T-helper 22 cell (primary cell): Measurements from ENCODE around the gene MYD88.
"Not testable (repeated sequence)": the region's sequence is repeated elsewhere in the genome, so short reads cannot be mapped to it uniquely, and the experiment has no call there.

ENCODE experiments used
- DNase-seq: peaks from one replicate; pipeline ENCODE4 v3.0.0-alpha.2; 2020; ENCODE audit warnings: low read depth

Gene MYD88

DNA sequence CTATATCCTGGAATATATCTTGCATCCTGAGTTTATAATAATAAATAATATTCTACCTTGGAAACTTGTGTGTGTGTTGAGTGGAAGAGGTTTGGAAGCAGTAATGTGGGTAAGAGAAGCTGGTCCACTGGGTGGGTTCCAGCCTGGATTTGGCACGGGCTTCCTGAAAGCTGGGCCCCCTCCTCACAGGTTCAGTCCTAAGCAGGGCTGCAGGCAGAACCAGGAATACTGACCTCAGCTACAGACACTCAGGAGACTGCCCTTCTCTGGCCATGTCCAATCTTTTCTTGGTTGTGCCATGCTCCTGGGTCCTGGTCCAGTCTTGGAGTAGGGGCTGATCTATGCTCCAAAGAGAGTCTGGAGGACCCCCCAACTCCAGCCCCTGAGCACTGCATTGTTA, 4.5 kb downstream of the MYD88 start:
- DNase-seq: no peak

DNA sequence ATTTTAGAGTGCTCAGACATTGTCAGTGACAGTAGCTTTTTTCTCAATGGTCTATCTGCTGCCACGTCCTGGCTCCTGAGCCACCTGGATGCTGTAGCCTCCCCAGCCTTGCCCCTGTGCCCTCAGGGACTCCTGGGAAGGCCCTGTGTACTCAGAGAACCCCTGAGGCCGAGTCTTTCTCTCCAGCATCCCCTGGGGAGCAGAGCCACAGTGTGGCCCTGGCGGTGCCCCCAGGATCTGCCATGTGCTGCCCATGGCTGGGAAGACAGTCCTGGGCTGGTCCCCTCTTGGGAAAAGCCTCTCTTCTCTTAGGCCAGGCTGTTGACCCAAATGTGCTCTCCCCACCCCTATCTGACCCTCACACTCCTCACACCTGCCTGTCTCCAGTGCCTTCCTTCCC, 5.0 kb downstream of the MYD88 start:
- no peak for DNase-seq

DNA sequence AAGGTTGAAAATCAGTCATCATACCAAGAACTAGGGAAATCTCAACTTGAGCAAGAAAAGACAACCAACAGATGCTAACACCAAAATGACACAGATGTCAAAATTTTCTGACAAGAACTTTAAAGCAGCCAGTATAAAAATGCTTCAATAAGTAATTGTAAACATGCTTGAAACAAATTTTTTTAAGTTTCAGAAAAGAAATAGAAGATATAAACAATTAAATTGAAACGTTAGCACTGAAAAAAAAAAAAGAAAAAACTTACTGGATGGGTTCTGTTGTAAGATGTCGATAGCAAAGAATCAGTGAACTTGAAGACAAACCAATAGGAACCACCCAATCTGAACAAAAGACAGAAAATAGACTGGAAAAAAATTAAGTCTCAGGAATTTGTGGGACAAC, 8.0 kb downstream of the MYD88 start:
- no peak for DNase-seq

DNA sequence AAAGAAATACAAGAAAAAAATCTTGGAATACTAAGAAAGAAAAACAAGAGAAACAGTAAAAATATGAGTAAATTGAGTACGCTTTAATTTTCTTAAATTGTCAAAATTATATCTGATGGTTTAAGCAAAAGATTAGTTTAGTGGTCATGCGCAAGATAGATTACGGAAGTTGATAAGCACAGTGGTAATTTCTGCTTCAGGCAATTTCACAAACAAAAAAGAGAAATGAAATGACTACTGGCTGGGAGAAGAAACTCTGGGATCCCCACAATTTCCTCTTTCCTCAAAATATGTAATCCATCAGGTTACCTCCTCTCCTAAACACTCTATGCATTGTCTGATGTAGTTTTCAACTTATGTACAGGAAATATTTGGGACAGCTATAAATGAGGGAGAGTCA, 9.0 kb downstream of the MYD88 start:
- no peak for DNase-seq

DNA sequence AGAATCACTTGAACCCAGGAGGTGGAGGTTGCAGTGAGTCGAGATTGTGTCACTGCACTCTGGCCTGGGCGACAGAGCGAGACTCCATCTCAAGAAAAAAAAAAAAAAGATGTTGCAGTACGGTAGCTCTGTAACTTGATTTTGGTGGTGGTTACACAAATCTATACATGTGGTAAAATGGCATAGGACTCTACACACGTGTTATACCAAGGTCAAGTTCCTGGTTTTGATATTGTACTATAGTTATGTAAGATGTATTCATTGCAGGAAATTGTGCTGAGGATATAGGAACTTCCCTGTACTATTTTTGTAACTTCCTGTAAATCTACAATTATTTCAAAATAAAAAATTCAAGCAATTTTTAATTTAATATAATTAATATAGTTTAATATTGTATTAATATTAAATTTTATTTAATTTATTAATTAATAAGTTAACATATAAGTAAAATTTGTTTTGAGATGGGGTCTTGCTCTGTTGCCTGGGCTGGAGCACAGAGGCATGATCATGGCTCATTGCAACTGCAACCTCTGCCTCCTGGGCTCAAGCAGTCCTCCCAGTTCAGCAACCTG, 9.9 kb downstream of the MYD88 start:
- DNase-seq: no peak

DNA sequence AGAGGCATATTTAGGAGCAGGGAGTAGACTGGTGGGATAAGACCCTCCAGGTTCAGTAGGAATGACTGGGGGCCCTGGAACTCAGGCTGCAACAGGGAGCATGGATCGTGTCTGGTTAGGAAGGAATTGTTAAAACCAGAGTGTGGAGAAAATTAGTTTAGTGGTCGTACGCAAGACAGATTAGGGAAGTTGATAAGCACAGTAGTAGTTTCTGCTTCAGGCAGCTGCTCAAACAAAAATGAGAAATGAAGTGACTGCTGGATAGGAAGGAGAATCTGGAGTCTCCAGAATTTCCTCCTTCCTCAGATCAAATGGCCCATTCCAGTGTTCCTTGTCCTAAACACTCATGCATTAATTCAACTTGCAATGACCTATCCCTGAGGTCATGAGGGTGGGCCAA, 11.2 kb downstream of the MYD88 start:
- DNase-seq: no peak

DNA sequence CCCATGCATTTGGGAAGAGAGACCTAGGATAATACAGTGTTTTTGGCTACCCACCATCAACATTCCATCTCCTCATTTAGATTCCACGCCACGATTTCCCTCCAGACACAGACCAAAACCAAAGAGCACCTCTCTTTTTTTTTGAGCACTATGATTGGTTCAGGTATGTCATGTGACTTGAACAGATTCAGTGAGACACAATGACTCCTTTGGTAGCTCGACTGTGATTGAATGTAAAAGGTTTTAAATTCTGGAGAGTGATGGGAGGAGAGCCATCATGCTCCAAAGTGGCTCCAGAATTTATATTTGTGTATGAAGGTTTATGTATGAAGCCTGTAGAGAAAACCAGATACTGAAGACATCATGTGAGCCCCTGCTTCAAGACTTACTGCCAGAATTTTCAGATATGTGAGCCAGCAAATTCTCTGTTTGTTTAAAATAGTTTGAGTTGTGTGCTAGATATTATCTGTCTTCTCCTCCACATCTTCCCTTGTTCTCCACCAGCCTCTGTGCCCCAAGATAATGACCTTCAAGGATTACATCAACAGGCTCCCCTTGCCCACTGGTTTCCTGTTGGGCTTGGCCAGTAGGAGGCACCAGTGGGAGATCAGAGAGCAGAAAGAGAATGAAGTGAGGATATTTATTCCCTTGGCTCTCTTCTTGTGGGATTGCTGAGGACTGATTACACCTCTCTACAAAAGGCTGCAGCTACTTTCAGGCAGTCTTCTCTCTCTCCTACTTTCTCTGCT, 12.5 kb downstream of the MYD88 start:
- no peak for DNase-seq

DNA sequence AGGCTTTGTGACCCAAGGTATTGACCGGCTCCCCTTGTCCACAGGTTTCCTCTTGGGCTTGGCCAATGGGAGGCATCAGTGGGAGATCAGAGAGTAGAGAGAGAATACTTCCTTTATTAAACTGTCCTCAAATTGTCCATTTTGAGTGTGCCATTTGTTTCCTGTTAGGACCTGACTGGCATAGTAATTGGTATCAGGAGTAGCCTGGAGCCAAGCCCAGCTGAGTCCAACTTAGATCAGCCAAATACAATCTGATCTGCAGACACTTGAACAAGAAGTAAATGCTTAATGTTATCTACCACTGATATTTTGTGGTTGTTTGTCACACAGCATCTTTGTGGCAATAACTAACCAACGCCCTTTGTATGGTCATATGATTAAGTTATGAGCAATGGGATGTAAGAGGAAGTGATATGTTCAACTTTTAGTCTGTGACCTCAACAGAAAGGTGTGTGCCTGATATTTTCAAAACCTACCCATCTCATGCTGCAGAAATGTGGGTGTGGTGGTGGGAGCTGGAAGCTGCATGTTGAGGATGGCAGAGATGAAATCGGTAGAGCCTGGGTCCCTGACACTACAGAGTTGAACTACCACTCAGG, 13.3 kb downstream of the MYD88 start:
- no peak for DNase-seq

DNA sequence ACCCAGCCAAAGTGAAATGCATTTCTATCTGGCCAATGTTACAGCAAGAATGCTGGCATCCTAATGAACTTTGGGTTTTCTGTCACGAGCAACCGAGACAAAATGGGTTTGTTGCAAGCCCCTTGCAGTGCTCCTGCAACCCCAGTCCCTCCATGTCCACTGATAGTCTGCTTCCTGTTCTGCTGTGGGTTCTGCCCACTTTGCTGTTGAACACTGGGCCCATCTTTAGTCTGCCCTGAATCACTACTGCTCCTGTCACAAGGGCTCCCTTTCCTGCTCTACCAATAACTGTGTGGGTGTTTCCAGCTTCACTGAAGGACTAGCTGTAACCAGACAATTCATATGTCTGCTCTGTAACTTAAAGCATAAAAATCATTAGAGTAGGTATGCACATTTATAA, 14.1 kb downstream of the MYD88 start:
- DNase-seq: no peak

DNA sequence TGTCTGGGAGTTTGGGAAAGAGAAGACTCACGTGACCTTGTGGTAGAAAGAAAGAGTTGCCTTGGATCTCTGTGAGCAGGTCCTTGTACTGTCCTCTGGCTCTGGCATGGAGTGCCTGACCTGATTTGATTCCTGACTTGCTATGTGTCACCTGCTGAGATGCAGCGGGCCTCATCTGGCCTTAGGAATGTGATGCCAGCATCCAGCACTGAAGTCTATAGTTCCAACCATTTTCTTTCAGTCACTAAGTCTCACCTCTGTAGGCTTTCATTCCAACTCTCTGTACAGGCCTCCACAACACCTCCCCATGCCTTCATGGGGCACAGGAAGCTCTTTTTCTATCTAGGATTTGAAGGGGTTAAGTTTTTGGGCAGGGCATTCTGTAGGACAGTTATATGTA, 14.8 kb downstream of the MYD88 start:
- no peak for DNase-seq

DNA sequence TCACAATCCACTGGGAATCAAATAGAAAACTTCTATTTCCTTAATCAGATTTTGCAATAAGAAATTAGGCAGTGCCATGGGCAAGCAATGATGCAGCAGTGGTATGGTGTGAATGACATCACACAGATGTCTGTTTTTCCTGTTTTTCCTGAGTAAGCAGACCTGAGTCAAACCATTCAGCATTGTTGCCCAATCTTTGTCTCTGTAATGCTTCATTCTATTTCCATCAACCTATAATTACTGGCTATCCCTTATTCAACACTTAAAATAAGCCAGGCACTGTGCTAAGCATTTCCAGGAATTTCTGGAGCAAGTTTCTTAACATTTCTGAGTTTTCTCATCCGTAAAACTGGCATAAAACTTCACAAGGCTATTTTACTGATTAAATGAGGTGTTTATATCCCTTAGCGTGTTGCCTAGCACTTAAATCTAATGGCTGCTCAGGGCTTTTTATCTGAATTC, 15.6 kb downstream of the MYD88 start:
- DNase-seq: no peak

DNA sequence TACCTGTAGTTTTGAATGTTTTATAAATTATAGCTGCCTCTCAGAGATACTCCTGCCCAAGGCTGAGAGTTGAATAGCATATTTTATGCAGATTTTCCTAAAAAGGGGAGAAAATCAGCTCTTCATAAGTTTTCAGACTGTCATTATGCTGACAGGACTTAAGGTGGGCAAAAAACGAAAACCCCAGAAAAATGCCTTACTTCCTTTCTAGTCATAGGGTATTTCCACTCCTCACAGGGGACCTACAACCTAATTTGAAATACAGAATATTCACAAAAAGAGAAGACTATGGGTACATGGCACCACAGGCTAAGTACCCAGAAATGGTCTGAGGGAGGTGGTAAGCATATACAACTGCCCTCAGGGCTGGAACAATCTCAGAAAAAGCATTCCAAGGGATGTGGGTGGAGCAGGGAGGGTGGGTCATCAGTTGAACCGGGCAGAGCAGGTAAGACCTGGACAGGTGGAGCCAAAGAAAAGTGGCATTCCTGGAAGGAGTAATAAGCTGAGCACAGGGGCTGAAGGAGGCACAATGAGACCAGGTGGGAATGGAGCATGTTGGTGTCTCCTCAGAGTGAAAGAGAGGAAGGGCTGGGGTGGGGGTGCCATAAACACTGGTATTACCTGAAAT, 16.3 kb downstream of the MYD88 start:
- no peak for DNase-seq

DNA sequence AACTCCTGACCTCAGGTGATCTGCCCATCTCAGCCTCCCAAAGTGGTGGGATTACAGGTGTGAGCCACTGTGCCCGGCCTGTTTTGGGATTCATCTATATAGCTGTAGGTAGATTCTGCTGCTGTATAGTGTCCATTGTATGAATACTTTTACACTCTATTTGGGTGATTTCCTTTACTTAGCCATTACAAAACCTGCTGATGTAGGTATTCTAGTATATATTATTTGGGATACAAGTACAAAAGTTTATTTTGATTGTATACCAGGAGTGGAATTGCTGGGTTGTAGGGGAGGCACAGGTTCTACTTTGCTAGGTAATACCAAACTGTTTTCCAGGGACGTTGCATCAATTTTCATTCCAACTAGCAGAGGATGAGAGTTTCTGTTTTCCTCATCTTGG, 17.4 kb downstream of the MYD88 start:
- no peak for DNase-seq

DNA sequence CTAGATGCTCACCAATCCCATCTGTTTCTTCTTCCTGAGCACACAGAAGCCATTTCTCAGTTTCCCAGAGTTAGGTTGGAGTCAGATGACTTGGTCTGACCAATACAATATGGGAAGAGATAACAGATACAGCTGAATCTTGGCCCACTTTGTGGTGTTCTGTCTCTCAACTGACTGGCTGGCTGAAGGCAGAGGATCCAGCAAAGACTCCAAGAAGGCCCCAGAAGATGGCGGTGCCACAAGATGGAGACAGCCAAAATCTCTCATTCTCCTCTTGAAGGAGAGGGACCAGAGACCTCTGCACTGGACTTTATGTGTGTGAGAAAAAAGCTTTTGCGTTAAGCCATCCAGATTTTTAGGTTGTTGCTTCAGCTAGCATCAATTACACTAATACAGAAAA, 18.7 kb downstream of the MYD88 start:
- no peak for DNase-seq

DNA sequence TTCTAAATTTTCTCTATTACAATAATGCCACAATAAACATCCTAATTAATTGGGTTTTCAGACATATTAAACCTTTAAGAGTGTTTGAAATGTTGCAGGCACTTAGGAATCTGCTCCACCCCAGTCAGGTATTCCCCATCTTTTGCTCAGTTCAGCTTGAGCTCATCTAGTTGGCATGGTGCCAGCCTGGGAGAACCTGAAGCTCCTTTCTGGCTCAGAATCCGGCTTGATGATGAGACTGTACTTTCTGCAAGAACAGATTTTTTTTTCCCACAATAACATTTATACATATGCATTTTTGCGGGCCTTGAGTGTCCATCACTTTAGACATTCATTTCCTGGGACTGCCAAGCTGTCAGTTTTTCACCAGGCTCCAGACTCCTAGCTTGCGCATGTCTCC, 19.1 kb downstream of the MYD88 start:
- no peak for DNase-seq

DNA sequence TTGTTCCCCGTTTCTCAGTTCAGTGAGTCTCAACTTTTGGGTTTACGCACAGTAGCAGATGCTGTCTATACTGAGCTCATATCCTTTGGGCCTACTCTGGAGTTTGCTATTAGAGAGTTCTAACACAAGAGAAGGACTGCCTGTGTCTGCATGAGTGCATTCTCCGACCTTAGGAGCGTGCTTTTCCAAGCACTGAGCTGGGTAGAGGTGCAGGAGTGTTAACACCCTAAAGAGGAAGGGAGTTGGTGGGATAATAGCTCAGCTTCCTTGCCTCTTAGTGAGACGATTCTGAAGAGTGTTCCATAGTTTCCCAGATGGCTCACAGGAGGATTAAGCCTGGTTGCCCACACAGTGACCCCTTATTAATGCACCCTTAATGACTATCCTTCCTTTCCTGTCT, 20.0 kb downstream of the MYD88 start:
- DNase-seq: no peak

DNA sequence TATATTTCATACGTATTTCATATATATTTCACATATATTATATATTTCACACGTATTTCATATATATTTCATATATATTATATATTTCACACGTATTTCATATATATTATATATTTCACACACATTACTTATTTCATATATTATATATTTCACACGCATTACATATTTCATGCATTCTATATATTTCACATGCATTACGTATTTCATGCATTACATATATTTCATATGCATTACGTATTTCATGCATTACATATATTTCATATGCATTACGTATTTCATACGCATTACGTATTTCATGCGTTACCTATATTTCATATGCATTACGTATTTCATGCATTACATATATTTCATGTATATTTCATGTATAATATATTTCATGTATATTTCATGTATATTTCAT, 22.2 kb downstream of the MYD88 start:
- not testable (repeated sequence) for DNase-seq

DNA sequence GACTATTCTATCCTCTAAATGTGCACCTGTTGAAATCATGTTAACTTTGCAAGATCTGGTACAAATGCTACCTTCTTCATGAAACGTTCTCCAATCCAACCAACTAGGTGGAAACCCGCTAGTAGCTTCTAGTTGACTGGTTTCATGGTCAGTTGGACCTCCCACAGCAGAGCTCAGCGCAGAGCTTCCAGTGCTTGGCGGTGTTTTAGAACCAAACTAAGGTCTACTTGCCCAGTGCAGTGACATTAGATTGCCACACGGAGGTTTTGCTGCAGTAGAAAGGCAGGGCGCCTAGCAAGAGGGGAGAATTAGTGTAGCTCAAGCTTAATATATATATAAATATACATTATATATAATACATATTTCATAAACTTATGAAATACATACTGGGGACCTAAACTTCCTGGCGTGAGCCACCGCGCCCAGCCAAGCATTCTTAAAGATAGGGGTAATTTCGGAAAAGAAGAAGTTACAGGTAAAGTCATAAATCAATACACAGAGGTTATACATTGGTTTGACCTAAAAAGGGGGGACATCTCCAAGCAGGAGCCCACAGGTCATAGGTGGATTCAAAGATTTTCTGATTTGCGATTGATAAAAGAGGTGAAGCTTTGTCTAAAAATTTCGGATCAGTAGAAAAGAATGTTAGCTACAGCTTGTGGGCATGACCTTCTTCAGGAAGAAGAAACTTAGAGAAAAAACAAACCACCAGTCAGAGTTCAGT, 24.8 kb downstream of the MYD88 start:
- no peak for DNase-seq

DNA sequence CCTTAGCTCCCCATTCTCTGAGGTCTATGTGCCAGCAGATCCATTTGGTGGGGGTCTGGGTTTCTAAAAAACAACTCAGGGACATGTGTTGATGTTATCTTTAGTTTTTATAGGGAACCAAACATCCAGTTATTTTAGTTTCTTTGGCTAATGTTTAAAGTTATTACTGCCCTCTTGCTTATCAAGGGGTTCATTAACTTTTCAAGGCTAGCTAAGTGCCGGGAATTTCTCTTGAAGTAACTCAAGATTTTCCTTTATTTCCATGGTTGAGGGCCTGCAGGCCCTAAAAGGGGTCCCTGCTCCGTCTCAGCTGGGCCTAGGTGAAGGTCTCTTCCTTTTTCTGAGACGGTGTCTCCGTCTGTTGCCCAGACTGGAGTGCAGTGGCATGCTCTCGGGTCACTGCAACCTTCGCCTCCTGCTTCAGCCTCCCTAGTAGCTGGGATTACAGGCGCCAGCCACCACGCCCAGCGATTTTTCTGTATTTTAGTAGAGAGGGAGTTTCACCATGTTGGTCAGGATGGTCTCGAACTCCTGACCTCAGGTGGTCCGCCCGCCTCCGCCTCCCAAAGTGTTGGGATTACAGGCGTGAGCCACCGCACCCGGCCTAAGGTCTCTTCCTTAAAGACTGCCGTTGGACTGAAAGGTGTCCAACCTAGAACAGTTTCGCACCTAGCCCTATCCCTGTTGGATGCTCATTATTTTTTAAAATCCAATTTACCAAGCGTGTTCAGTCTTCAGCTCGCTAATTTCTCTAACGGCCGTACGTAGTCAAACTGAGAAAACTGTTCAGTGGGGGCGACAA, 25.6 kb downstream of the MYD88 start:
- no peak for DNase-seq

DNA sequence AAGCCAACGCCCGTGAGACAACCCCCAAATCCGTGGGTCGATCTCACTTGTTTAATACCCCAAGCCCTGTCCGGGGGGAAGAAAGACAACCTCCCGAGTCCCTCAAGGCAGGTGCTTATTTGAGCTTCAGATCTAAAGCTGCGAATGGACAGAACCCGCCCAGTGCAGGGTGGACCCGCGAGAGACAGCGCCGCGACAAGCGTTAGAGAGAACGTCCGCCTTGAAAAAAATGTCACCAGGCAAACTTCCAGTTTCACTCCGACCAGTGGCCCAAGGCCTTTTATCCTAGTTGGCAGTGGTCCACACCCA, 26.1 kb downstream of the MYD88 start:
- DNase-seq: no peak

DNA sequence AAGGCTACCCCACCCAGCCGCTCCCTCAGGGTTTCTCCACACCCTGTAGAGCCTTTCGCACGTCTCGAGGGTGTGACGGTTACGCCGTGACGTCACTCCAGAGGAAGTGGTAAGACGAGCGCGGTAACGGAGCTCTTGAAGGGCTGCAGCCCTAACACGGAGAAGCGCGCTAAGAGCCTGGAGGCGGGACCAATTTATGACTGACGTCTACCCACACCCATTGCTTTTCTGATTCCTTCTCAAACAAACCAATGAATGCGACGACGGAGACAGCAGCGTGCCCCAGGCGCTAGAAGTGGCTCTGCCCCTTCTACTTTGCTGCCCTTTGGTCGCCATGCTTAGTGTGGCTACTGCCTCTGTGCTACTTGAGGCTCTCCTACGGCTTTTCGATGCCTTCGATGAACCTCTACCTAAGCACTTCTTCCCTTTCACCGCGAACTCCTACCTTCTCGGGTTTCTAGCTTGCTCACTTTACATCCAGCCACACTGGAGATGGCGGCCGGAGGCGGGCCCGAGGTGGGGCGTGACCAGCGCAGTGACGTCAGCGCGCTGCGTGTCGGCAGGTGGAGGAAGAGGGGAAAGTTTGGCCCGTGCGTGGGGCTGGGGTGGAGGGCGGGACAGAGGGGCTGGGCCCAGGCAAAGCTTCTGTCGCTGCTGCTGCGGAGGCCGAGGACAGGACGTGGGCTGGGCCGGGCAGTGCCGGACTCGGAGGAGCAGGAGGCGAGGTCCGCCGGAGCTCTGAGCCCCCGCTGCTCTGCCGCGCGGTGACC, 26.7 kb downstream of the MYD88 start, which contains the start of gene OXSR1:
OXSR1 (plus strand) TSS at position 586 of the 770 bp plus-strand sequence. CDS start 340 bp downstream, outside the sequence.
- DNase-seq: peak; percentile 95
